C1 segment of cervical spinal cord (tissue), 14 donors: ENCODE results near the gene FARP2.
"Not testable (repeated sequence)": the region's sequence is repeated elsewhere in the genome, so short reads cannot be mapped to it uniquely, and the experiment has no call there.

Experiments
- DNase-seq, 14 donors: peaks; one replicate each; lab custom pipeline; 2025; lab: John Stamatoyannopoulos, UW

FARP2 gene

DNA sequence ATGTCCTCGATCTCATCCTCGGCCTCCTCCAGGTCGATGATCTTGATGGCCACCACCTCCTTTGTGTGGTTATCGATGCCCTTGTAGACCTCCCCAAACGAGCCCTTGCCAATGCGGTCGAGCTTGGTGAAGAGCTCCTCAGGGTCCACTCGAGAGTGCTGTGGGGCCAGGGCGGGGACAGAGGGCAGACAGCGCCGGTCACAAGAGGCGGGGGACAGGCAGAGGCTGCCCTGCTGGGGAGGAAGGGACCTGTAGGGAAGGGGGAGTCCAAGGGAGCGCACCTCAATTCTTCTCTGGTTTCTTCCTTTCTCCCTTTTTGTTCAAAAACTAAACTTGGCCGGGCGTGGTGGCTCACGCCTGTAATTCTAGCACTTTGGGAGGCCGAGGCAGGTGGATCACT is 145.5 kb downstream of the FARP2 start:
- no peak for DNase-seq

DNA sequence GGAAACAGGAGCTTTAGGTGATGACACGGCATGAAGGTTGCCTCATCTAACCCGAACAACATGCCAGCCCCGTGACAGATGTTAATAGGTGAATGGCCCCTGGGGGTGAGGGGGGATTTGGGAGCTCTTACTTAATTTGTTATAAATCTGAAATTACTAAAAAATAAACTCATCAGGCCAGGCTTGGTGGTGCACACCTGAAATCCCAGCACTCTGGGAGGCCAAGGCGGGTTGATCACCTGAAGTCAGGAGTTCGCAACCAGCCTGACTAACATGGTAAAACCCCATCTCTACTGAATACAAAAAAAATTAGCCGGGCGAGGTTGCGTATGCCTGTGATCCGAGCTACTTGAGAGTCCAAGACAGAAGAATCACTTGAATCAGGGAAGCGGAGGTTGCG is 146.2 kb downstream of the FARP2 start:
- no peak for DNase-seq

DNA sequence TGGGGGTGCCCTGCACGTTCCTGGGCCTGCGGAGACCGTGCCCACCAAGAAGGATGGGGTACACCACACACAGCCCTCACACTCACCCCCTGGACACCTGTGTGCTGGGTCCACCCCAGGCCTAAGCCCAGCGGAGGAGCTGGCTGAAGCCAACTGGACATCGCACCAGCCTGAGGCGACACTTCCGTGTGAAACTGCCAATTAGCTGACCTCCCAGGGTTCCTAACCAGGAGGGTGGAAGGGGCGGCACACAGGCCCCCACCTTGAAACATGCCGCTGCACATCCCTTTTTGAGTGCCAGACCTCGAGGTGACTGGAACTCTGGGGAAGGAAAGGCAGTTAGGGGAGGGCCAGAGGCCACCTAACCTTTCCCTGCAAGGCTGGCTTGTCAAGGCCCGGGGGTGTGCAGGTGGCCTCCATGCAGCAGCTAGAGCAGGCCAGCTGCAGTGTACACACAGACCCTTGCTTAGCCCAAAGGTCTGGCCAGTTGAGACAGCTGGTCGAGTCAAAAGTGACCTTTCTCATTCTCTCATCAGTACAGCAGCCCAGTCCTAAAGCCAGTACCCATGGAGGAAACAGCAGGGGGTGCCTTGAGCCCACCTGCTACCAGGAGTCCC is 147.8 kb downstream of the FARP2 start:
- no peak for DNase-seq

DNA sequence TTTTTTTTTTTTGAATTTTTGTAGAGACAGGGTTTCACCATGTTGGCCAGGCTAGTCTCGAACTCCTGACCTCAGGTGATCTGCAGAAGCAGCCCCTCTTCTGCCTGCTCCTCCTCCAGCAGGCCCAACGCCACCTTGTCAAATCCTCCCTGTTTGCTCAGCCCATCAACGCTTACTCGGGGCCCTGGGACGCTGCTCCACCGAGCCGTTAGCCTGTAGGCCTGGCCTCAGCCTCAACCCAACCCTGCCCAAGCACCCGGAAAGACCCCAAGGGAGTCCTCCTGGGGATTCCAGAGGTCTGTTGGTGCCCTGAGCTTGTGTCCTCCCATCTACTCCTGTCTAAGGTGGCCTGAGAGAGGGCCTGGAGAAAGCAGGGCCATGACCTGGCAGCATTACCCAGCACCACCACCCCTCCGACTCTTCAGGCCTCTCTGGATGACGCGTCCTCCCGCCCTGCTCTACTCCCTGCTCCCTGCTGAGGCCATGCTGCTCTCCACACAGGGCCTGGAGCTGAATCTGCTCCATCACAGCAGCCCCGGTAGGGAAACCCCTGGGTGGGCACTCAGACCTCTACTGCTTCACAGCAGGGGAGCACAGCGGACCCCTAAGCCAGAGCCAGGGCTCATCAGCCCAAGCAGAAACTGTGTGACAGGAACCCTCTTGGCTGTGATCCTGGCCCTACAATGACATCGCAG is 149.1 kb downstream of the FARP2 start:
- DNase-seq: peak in 2 of 14 donors; percentile 12 to 26

DNA sequence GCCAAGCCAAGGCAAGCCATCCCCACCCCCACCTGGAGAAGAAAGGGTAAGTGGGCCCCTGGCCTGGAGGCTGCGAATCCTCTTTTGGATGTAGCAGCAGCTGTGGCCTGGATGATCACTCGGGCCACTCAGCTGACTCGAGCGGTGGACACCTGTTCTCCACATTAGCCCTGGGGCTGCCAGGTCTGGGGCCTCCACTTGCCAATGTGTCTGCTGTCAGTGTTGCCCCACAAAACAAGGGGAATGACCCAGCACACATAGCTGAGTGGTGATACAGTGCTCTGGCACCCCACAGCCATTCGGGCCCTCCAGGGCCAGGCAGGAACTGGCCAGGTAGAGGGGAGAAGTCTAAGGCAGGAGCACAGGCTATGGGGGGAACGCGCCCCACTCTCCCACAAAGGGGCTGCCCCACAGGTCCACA is 149.7 kb downstream of the FARP2 start:
- DNase-seq: peak in 1 of 14 donors; percentile 18

DNA sequence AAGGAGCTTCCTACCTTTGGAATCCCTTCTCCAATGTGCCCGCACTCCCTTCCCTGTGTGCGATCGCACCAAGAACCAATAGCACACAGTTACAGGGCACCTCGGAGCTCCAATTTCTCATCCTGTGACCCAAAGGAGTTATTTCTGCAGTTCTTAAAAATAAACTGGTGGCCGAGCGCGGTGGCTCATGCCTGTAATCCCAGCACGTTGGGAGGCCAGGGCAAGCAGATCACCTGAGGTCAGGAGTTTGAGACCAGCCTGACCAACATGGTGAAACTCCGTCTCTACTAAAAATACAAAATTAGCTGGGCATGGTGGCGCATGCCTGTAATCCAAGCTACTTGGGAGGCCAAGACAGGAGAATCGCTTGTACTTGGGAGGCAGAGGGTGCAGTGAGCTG is 150.2 kb downstream of the FARP2 start:
- DNase-seq: not testable (repeated sequence)

DNA sequence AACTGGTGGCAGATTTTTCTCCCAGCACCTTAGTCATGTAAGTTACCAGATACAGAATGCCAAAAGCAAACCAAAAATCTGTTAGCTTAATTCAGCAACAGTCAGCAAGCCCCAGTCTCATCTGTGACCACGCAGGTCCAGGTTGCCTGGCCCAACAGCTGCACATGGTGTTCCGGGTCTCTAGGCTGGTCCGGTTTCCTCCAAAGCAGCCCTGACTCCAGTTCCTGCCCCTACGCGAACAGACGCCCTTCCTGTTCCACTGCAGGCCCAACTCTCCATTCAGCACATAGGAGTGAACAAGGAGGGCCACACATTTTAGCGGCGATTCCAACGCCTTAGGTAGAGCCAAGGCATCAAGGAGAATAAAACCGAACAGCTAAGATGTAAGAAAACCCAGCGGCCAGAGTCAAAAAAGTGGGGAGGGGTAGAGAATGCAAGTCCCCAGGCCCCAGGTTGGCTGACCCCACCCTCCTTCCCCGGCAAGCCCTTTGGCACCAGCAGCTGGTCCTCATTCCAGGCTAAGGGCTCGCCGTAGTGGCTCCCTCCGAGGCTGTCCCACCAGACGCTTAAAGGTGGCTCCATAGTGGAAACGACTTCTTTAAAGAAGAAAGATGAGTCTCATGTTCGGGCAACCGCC is 150.8 kb downstream of the FARP2 start:
- no peak for DNase-seq

DNA sequence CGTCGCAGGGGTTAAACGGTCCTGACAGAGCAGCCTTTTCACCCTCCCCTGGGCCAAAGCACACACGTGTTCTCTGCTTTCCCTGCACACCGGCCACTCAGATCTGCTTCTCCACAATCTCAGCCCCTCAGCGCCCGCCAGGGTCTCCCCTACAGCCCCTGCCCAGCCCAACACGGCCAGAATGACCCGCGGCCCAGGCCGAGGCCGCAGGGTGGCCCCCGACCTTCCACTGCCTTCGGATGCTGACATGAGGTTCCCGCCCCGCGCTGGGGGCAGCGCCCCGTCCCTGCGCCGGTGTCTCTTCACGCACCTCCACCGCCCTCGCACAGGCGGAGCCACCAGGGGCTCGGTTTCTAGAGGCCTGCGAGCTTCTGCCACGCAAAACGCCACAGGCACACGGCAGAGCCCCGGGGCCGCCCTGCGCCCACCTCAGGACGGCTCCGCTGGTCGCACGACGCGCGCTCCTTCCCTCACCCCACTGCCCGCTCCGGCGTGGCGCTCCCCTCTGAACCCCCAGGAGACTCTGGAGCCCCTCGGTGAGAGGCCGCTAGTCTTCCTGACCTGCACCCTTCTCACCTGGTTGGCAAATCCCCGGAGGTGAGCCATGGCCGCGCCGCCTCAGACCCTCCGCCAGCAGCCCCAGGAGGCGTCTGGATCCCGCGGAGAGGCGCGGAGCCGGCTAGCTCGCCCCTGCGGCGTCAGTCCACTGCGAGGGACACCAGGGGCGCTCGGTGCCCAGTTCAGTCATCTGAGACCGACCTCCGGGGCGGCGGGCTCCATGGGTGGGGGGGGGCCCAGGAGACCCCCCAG is 151.6 kb downstream of the FARP2 start:
- DNase-seq: peak in 3 of 14 donors; percentile 19 to 61 (median 32)

DNA sequence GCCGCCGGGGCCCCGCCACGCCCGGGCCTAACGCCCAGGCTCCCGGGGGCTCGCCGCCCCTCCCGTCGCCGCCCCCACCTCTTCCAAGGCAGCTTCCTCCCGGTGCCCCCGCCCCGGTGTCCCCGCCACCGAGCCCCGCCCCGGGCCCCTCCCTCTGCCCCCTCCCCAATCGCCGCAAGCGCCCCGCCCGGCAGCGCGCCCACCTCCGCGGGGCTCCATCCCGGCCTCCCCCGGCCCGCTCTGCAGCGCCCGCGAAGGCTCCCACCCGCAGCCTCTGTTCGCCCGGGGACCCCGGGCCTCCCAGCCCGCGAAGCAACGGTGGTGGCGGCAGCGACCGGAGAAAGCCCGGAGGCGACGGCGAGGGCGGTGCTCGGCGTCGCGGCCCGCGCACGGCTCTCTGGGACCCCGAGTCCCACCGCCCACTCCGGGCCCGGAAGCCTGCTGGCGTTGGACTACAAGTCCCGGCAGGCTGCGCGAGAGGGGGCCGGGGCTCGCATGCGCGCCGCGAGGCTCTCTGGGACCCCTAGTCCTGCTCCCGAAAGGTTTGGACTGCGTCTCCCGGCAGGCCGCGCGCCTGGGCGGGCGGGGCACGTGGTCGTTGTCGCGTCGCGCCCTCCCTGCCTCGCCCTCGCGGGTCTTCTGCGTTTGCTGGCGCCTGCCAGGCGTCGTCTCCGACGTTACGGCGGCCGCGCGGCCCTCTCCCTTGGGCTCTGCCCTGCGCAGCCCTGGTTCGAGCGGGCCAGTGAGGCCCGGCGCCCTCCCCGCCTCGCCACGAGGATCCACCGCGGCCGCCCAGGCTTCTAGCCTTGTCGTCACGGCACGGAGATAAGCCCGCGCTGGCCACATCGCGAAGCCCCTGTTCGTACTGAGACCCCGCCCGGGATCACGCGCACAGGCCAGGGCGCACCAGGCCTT is 152.4 kb downstream of the FARP2 start, which contains the start of gene STK25:
STK25 (minus strand) TSS at position 345 of the 915 bp plus-strand sequence. CDS start 549 bp downstream, outside the sequence.
- peak; percentile 84 to 99 (median 95) for DNase-seq

DNA sequence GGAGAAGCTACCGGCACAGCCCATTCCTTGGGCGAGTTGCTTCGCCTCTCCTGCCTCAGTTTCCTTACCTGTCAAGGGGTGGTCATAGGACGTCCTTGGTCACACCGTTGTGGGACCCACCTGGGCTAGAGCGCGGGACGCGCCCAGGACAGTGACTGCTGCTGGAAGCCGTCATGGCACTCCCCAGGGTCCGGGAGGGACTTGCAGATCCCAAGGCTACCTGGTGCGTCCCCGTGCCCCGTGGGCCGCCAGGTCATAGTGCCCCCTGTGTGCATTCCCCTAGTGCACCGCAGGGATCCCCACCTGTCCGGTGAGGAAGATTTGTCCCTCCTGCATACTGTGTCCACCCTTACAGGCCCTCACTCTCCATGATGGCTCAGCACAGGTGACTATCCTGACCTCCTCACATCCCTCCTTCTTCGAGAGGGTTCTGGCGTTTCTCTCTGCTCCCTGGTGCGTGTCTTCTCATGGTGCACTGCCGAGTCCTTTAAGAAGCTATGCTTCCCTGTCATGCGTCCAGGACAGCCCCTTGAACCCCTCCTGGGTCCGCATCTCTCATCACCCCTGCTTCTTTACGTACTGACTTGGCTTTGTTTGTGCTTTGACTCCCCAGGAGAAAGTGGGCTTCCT is 153.2 kb downstream of the FARP2 start:
- DNase-seq: no peak

DNA sequence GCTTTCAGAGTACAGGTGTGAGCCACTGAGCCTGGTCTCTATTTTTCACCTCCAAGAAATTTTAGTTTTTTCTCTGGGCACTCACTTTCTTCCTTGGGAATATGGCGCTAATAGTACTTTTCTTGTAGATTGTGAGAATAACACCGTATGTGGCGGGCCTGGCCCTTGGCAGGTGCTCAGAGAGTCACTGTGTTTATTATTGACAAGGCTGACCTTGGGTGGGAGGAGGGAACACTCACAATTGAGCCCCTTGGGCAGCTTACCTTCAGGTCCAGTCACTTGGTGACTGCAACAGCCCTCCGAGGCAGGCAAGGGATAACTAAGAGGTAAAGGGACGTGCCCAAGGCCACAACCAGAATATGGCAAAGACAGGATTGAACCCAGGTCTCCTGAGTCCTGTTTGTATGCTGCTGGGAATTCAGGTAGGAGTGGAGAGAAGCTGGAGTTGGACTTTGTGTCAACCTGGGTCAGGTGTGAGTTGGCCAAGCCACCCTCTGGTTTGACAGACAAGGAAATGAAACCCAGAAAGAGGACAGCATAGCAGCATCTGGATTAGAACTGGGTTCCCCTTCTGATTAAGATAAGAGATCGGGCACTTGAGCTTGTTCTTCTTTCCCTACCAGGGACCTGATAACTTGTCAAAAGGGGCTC is 155.1 kb downstream of the FARP2 start:
- DNase-seq: no peak

DNA sequence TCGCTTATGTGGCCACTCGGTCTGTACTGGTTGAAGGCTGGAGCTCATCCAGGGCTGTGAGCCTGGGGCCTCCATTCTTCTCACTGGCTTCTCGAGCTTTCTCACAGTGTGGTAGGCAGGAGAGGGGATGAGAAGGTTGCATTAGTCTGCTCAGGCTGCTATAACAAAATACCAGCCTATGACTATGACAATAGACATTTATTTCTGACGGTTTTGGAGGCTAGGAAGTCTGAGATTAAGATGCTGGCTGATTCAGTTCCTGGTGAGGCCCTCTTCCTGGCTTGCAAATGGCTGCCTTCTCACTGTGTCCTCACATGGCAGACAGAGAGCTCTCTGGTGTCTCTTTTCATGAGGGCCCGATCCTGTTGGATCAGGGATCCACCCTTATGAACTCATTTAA is 158.5 kb downstream of the FARP2 start:
- DNase-seq: no peak

DNA sequence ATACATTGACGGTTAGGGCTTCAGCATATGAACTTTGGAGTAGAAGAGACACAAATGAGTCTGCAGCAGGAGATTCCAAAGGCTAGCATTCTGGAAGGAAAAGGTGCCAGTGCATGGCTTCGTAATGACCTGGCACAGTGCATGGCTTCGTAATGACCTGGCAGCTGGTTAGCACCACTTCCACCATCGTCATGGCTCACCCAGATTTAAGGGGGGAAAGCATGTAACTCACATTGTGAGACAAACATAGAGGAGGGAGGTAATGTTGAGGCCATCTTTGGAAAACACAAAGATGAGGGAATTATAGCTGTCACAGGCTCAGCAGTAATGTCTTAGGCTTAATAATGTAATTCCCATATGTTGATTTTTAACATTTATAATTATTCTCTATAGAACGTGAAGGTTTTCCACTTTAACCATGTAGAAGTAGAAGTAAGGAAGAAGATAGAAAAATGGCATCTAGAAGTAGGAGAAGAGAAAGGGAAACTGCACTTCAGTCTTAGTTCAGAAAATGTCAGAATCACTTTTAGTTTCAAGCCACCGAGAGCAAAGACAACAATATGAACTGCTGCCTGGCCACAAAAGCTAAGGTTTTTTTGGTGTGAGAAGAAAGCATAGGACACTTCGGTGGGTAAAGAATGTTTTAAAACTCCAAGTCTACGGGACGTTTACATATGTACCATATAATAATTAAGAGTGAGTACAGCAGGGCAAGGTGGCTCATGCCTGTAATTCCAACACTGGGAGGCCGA is 159.1 kb downstream of the FARP2 start:
- no peak for DNase-seq

DNA sequence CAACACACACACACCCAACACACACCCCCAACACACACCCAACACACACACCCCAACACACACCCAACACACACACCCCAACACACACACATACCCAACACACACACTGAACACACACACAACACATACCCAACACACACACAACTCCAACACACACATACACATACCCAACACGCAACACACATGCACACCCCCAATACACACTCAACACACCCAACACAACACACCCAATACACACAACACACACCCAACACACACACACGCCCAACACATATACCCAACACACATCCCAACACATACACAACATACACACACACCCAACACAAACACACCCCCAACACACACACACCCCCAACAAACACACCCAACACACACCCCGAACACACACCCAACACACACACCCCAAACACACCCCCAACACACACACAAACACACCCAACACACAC is 160.5 kb downstream of the FARP2 start:
- no peak for DNase-seq

DNA sequence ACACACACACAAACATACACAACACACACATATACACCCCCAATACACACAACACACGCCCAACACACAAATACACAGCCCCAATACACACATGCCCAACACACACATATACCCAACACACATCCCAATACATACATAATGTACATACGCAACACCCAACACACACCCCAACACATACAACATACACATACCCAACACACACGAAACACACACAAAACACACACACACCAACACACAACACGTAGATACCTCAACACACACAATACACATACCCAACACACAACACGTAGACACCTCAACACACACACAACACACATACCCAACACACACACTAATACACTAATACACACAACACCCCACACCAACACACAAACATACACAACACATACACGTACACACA is 161.2 kb downstream of the FARP2 start:
- DNase-seq: no peak

DNA sequence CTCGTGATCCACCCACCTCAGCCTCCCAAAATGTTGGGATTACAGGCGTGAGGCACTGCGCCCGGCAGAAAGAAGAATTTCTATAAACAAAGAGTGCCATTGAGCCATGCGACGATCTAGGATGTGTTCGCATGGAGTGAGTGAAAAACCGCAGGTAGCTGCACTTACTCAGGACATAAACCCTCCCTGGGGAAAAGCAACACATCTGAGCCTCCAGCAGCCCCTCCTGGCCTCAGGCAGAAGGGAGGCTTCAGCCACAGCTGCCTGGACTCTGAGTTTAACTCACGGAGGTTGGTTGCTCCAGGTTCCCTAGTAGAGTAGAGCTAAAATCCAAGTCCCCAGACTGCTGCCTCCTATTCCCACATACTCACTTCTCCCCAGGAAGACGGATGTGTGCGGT is 163.6 kb downstream of the FARP2 start:
- DNase-seq: no peak

DNA sequence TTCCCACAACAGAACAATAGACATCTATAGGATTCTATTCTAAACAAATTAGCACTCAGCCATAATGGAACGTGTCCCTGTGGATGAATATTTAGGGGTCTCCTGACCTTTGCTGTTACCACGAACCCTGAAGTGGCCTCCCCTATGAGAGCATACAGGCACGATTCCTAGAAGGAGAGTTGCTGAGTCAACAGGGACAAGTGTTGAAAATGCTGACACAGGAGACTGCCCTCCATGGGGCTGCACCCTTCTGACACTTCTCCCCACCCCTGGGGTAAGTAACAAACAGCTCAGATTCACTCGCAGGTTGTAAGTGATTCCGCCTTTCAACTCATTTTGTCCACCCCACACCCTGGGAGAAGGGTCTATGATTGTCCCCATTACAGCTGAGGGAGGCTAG is 166.4 kb downstream of the FARP2 start:
- DNase-seq: no peak

DNA sequence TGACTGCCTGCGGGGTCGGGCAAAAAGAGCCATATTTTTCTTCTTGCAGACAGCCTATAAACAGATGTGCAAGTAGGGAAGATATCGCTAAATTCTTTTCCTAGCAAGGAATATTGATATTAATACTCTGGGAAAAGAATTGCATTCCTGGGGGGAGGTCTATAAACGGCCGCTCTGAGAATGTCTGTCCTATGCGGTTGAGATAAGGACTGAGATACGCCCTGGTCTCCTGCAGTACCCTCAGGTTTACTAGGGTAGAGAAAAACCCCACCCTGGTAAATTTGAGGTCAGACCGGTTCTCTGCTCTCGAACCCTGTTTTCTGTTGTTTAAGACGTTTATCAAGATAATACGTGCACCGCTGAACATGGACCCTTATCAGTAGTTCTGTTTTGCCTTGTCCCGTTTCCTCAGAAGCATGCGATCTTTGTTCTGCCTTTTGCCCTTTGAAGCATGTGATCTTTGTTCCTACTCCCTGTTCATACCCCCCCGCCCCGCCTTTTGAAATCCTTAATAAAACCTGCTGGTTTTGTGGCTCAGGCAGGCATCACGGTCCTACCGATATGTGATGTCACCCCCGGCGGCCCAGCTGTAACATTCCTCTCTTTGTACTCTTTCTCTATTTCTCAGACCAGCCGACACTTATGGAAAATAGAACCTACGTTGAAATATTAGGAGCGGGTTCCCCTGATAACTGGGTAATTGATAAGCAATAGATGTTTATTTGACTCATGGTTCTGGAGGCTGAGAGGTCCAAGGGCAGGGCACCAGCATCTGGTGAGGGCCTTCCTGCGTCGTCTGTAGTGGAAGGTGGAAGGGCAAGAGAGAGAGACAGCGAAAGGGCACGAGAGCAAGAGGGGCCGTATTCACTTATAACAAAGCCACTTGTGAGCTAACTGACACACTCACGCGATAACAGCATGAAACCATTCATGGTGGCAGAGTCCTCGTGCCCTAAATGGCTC is 170.0 kb downstream of the FARP2 start:
- not testable (repeated sequence) for DNase-seq
